Stomach (tissue), 9 donors: Measurements from ENCODE around the gene ZNF813. TPM values are rescaled to one million over a fixed set of nuclear protein-coding genes. Genes with fewer than 3 reads are reported as not detected.
"Not testable (repeated sequence)": the region's sequence is repeated elsewhere in the genome, so short reads cannot be mapped to it uniquely, and the experiment has no call there.

Source experiments
- DNase-seq, 2 donors: peaks; one replicate each; pipeline versions ENCODE4 v3.0.0 to v3.0.0-alpha.2; 2013 to 2019
- H3K27ac ChIP-seq, 5 donors: fragments of 200-600 bp in 4 of 5; sonication (generic) in 4 of 5; one replicate each; pipeline ENCODE4 v1.5.1; 2013 to 2019; ENCODE audit warnings: mild to moderate bottlenecking in 1 of 5, moderate library complexity in 1 of 5
- H3K27me3 ChIP-seq, 3 donors: fragments of 200-600 bp; sonication (generic); one replicate each; pipeline ENCODE4 v1.5.1; 2017 to 2019; ENCODE audit warnings: mixed run types in 1 of 3
- H3K36me3 ChIP-seq, 4 donors: fragments of 200-600 bp; sonication (generic); 1 replicate in 3 of 4; 2 replicates in 1 of 4; pipeline ENCODE4 v1.5.1; 2016 to 2019
- H3K4me1 ChIP-seq, 4 donors: fragments of 200-600 bp; sonication (generic); one replicate each; pipeline ENCODE4 v1.5.1; 2016 to 2019
- H3K4me3 ChIP-seq, 4 donors: fragments of 200-600 bp; sonication (generic) in 3 of 4; one replicate each; pipeline ENCODE4 v1.5.1; 2016 to 2019; ENCODE audit warnings: mild to moderate bottlenecking in 1 of 4
- H3K9me3 ChIP-seq, 4 donors: fragments of 200-600 bp; sonication (generic); one replicate each; pipeline ENCODE4 v1.5.1; 2016 to 2019
- EP300 ChIP-seq: sonication (generic); formaldehyde crosslinking; IDR thresholded peaks from one replicate; pipeline ENCODE4 v1.6.1; 2017; ENCODE audit warnings: antibody characterized with exemption
- POLR2A ChIP-seq, 4 donors: fragments of 450-650 bp; IDR thresholded peaks; one replicate each; pipeline ENCODE4 v1.6.1; 2016; ENCODE audit warnings: antibody characterized with exemption in 4 of 4, control low read depth in 2 of 4, mild to moderate bottlenecking in 1 of 4, moderate library complexity in 1 of 4
- POLR2AphosphoS5 ChIP-seq, 3 donors: sonication (generic); formaldehyde crosslinking; IDR thresholded peaks; one replicate each; pipeline ENCODE4 v1.6.1; 2016; ENCODE audit warnings: antibody characterized with exemption in 3 of 3
- WGBS, 5 donors: extraction: QIAGEN DNeasy Blood & Tissue Kit in 3 of 5; methylation state at CpG; one replicate each; pipeline versions ENCODE4 v1.1.5 to v1.1.7; 2013 to 2018; 5-methylcytosine and 5-hydroxymethylcytosine counted together
- intact Hi-C: fragments of 100-400 bp; cut with DNase I; formaldehyde crosslinking; loops from one replicate; pipeline ENCODE4 v1.15.1; 2023; ENCODE audit warnings: low total_unique reads
- polyA plus RNA-seq, 3 donors: library from polyadenylated mRNA; stranded (reverse); fragments of 200-250 nt; gene quantifications; one replicate each; pipeline ENCODE4 v1.2.3, GENCODE V29; 2013
- total RNA-seq, 5 donors: library from RNA; depleted of rRNA; stranded (reverse); fragments of >200 nt; gene quantifications; one replicate each; pipeline versions ENCODE4 v1.1.0 to v1.2.3, GENCODE V29; 2014 to 2016
- TF ChIP-seq, protein P1 (sequence below), 7 experiments: fragments of 450-650 bp in 4 of 7; fragments of 200-600 bp in 3 of 7; sonication (generic) in 3 of 7; IDR thresholded peaks; one replicate each; pipeline ENCODE4 v1.5.1; 2016 to 2019; ENCODE audit warnings: antibody characterized with exemption in 7 of 7, control low read depth in 2 of 7, mild to moderate bottlenecking in 1 of 7
- donor health status: healthy with polysubstance abuse.
- donor health status: Bipolar disorder and iron deficiency.
- donor health status: healthy.

Gene ZNF813
- total and polyA plus RNA-seq, 8 donors, result 0.45 to 6.8 (median 1.6) TPM

DNA sequence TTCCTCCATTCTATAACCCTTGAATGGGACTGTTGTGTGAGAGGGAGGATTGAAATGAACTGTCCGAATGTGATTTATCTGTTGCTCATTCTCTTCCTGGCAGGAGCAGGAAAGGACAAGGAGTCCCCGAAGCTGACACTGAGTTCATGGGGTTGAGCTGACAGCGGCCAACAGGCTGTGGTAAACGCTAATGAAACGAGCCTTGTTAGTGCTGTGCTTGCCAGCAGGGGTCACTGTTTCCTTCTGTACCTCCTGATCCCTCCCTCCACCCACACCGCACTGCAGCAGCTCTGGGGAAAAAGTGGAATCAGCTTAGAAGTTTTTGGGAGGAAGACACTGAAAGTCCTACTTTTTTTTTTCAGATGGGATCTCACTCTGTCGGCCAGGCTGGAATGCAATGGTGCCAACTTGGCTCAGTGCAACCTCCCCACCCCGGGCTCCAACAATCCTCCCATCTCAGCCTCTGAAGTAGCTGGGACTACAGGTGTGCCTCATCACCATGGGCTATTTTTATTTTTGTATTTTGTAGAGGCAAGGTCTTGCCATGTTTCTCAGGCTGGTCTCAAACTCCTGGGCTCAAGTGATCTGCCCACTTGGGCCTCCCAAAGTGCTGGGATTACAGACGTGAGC lies 42.5 kb upstream of the ZNF813 start:
- 19 to 25% (median 22%) methylated on average over 9 of the region's 9 CpGs for WGBS, 5 donors
- H3K27ac ChIP-seq, result no peak overlapping the region
- H3K36me3 ChIP-seq, result peaks cover 0 to 4% (median 0%) of the 10 kb centered on the region in 4 donors
- no peak overlapping the region for H3K4me3 ChIP-seq
- no peaks in the 10 kb centered on the region for H3K27me3 ChIP-seq
- TF ChIP-seq POLR2A (IDR thresholded peaks at IDR 0.05), result no peak
- peak in 2 of 3 donors; percentile 19 to 25 for TF ChIP-seq POLR2AphosphoS5 (IDR thresholded peaks at IDR 0.05)
- TF ChIP-seq, protein P1, sequence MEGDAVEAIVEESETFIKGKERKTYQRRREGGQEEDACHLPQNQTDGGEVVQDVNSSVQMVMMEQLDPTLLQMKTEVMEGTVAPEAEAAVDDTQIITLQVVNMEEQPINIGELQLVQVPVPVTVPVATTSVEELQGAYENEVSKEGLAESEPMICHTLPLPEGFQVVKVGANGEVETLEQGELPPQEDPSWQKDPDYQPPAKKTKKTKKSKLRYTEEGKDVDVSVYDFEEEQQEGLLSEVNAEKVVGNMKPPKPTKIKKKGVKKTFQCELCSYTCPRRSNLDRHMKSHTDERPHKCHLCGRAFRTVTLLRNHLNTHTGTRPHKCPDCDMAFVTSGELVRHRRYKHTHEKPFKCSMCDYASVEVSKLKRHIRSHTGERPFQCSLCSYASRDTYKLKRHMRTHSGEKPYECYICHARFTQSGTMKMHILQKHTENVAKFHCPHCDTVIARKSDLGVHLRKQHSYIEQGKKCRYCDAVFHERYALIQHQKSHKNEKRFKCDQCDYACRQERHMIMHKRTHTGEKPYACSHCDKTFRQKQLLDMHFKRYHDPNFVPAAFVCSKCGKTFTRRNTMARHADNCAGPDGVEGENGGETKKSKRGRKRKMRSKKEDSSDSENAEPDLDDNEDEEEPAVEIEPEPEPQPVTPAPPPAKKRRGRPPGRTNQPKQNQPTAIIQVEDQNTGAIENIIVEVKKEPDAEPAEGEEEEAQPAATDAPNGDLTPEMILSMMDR (IDR thresholded peaks at IDR 0.05), result peak in 5 of 7 experiments; percentile 54 to 81 (median 67)
- peaks cover 0 to under 1% (median 0%) of the 10 kb centered on the region in 4 donors for H3K9me3 ChIP-seq
- intact Hi-C loops, result loop anchor here (10.0 kb wide), 1 partner anchor 320 kb away; no protein-coding TSS in a partner anchor
- DNase-seq, result peak; percentile 80 to 93
- H3K4me1 ChIP-seq, result peaks cover 0 to 5% (median 2%) of the 10 kb centered on the region in 4 donors

DNA sequence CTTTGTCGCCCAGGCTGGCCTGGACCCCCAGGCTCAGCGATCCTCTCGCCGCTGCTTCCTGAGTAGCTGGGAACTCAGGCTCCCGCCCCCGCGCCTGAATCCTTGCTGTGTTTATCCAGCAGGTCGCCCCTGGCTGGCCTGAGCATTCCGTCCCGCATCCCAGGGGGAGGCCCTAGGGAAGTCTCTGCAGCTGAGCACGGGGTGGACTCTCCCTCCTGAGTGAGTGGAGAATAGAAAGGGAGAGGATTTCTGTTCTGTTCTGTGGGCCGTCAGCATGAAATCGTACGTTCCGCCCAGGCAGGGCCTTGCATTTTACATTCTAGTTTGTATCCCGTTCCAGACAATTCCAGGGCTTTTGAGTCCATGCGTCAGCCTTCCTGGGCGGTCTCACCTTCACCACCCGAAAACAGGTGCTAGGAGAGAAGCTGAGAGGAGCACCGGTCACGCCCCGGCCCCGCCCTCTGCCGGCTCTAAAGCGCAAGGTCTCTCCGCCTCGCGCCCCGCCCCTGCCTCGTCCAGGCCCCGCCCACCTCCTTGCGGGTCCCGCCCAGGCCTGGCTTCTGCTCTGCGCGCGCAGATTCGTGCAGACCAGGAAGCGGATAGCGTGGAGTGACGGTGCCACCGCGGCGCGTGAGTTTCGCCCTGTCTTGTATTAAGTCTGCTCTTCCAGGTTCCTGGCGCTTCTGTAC lies 36.0 kb upstream of the ZNF813 start, which contains the start of gene ZNF761:
TSS of gene ZNF761 (plus strand) at position 586 of the 689 bp plus-strand sequence. CDS start 15,285 bp downstream, outside the sequence.
- DNase-seq, result peak; percentile 99
- H3K36me3 ChIP-seq, result peaks cover 0 to 28% (median 26%) of the 10 kb centered on the region in 4 donors
- TF ChIP-seq POLR2AphosphoS5 (IDR thresholded peaks at IDR 0.05) (peak; percentile 83 to 96 (median 94)), EP300 (no peak), POLR2A (IDR thresholded peaks at IDR 0.05) (peak in 1 of 4 donors; percentile 71)
- TF ChIP-seq, protein P1 (IDR thresholded peaks at IDR 0.05), result peak in 5 of 7 experiments; percentile 25 to 61 (median 27)
- peak within 1 kb of the TSS; percentile 85 to 90 (median 86) for H3K27ac ChIP-seq
- H3K4me3 ChIP-seq, result peak within 1 kb of the TSS; percentile 59 to 83 (median 73)
- H3K4me1 ChIP-seq, result peaks cover 6 to 23% (median 20%) of the 10 kb centered on the region in 4 donors
- intact Hi-C loops, result loop anchor here (10.0 kb wide), 1 partner anchor 83 kb away; no protein-coding TSS in a partner anchor
- 1 to 2% (median 1%) methylated on average over 33 to 46 of the region's 46 CpGs for WGBS, 5 donors
- peaks cover 0 to 8% (median 2%) of the 10 kb centered on the region in 4 donors for H3K9me3 ChIP-seq
- H3K27me3 ChIP-seq, result no peaks in the 10 kb centered on the region

DNA sequence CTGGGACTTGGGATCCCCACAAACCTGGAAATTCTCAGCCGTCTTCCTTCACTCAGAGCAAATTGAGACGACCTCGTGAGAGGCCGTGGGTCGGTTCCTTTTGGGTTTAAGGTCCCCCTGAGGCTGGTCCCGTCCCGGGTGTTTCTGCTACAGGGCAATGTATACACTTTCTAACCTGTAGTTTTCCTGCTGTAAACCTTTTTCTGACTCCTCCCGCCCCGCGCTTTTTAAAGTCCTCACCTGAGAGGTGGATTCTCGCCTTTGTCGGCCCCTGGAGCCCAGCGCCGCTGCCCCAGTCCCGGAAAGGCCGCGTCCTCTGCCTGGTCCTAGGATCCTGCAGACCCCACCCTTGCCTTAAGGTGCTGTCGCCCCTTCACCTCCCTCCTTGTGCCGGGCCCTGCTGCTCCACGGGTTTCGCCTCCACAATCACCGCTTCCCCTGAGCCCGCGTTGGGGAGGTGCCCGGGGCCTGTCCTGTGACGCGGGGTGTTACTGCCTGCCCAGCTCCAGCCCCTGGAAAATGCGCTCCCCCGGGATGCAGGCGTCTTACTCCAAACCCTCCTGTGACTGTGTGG lies 35.4 kb upstream of the ZNF813 start:
- H3K27ac ChIP-seq, result peak overlapping the region; percentile 83 to 90 (median 85)

DNA sequence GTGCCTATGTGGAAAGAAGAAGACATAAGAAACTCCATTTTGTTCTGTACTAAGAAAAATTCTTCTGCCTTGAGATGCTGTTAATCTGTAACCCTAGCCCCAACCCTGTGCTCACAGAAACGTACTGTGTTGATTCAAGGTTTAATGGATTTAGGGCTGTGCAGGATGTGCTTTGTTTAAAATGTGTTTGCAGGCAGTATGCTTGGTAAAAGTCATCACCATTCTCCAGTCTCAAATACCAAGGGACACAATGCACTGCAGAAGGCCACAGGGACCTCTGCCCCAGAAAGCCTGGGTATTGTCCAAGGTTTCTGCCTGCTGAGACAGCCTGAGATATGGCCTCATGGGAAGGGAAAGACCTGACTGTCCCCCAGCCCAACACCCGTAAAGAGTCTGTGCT lies 23.7 kb upstream of the ZNF813 start:
- H3K4me3 ChIP-seq, H3K27ac ChIP-seq, H3K27me3 ChIP-seq, intact Hi-C loops, H3K4me1 ChIP-seq, DNase-seq: not testable (repeated sequence)
- H3K36me3 ChIP-seq, result peaks cover 30 to 97% (median 90%) of the 10 kb centered on the region in 4 donors
- WGBS, 5 donors, result 83 to 97% (median 83%) methylated on average over 2 of the region's 2 CpGs
- H3K9me3 ChIP-seq, result peaks cover 4 to 89% (median 47%) of the 10 kb centered on the region in 4 donors

More for the DNA sequence above, 35.4 kb upstream of the ZNF813 start:
- intact Hi-C loops, result loop anchor here (10.0 kb wide), 1 partner anchor 83 kb away; no protein-coding TSS in a partner anchor
- H3K36me3 ChIP-seq, result peaks cover 0 to 34% (median 31%) of the 10 kb centered on the region in 4 donors
- 0 to 1% (median 1%) methylated on average over 29 to 30 of the region's 30 CpGs for WGBS, 5 donors
- DNase-seq, result peak; percentile 27 to 68
- no peaks in the 10 kb centered on the region for H3K27me3 ChIP-seq
- H3K4me1 ChIP-seq, result peaks cover 6 to 23% (median 20%) of the 10 kb centered on the region in 4 donors
- H3K4me3 ChIP-seq, result peak overlapping the region; percentile 59 to 83 (median 73)
- TF ChIP-seq EP300 (no peak), POLR2AphosphoS5 (IDR thresholded peaks at IDR 0.05) (no peak)
- peaks cover 0 to 13% (median 2%) of the 10 kb centered on the region in 4 donors for H3K9me3 ChIP-seq

DNA sequence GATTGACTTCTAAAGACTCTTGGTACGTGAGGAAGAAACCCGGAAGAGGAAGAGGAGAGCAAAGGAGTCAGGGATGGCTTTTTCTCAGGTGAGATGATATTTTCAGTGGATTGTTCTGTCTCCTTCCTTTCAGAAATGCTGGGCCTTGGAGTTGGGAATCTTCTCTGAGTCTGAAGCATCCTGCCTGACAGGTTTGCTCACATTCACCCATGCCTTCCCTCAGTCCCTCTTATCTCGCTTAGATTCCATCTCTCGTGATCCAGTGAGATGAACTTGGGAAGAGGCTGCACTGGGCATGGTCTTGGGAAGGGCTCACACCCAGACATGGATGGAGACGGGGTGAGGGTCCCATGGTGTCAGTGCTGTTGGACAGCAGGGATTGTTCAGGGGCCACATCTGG lies 20.3 kb upstream of the ZNF813 start:
- H3K27ac ChIP-seq, DNase-seq, H3K27me3 ChIP-seq, H3K4me1 ChIP-seq, intact Hi-C loops, H3K4me3 ChIP-seq: not testable (repeated sequence)
- Histone ChIP-seq H3K36me3 (peaks cover 39 to 97% (median 92%) of the 10 kb centered on the region in 4 donors), H3K9me3 (peaks cover 8 to 87% (median 59%) of the 10 kb centered on the region in 4 donors)
- WGBS, 5 donors, result 88 to 98% (median 90%) methylated on average over 5 of the region's 5 CpGs
